ENCODE measurements around the gene CEP112.

DNA sequence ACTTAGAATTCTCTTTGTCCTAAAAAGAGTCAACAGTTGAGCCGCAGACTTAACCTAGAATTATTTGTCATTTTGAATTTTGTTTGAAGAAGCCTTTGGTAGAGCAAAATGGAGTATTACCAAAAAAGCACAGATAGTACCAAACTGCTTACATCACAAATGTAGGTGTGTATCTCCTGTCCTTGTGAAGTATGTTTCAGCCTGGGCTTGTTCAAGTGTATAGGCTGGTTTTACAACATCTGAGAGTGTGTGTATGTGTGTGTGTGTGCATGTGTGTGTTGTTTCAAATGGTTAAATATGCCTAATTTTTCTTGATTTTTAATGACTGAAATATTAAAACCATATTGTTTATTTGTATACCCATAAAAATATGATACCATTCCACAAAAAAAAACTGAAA is 441.8 kb downstream of the CEP112 start:
- TF ChIP-seq SP1 (IDR thresholded peaks at IDR 0.05) = no peak
- no peak for TF ChIP-seq L3MBTL2 (conservative IDR thresholded peaks at IDR 0.05)
- no peak for TF ChIP-seq FOXA1 (IDR thresholded peaks at IDR 0.05)
- no peak for TF ChIP-seq ZNF384 (IDR thresholded peaks at IDR 0.05)
- no peak for TF ChIP-seq ELF4 (IDR thresholded peaks at IDR 0.05)

All from HEK293T (cell line).